ENCODE measurements around the gene VCX3B. TPM values are rescaled to one million over a fixed set of nuclear protein-coding genes. Genes with fewer than 3 reads are reported as not detected.

The VCX3B gene
- total RNA-seq (2022; extraction: Qiagen RNA extraction; ENCODE audit: low read depth): not detected in 5 replicates

GRCh38 chrX:8464530-8464929 lies at the start of gene VCX3B:
TSS of gene VCX3B (plus strand) at chrX:8464830. CDS start at chrX:8465451, 621 bp downstream.

Measured in A549 treated with GW870086 at 1 μM for 4 hours (cell line).